Aorta (tissue), 5 donors: ENCODE data around the gene ROPN1L. TPM values are rescaled to one million over a fixed set of nuclear protein-coding genes. Genes with fewer than 3 reads are reported as not detected.

ENCODE experiments used
- ATAC-seq: fragments of 200-7000 bp; cut with Tn5 transposase; one replicate; pipeline ENCODE4 v1.9.1; 2022; ENCODE audit warnings: moderate library complexity; ENCODE audit not compliant: low FRiP score
- DNase-seq, 2 donors: peaks; one replicate each; pipeline ENCODE4 v3.0.0-alpha.2; 2020
- H3K27ac ChIP-seq, 2 donors: one replicate each; pipeline ENCODE4 v1.5.1; 2013; ENCODE audit warnings: low read length in 2 of 2, mild to moderate bottlenecking in 2 of 2, moderate library complexity in 2 of 2, control low read depth in 1 of 2, inconsistent platforms in 1 of 2, low read depth in 1 of 2
- H3K27me3 ChIP-seq, 2 donors: one replicate each; pipeline ENCODE4 v1.6.1; 2013; ENCODE audit warnings: control low read depth in 1 of 2, low read length in 1 of 2, mild to moderate bottlenecking in 1 of 2, moderate library complexity in 1 of 2; ENCODE audit not compliant: insufficient read depth in 2 of 2, control insufficient read depth in 1 of 2
- H3K36me3 ChIP-seq, 2 donors: one replicate each; pipeline ENCODE4 v1.6.1; 2013; ENCODE audit warnings: control low read depth in 1 of 2, low read length in 1 of 2, mild to moderate bottlenecking in 1 of 2; ENCODE audit not compliant: insufficient read depth in 2 of 2, control insufficient read depth in 1 of 2
- H3K4me1 ChIP-seq, 2 donors: one replicate each; pipeline ENCODE4 v1.6.1; 2013; ENCODE audit warnings: low read length in 2 of 2, control low read depth in 1 of 2, mild to moderate bottlenecking in 1 of 2, moderate library complexity in 1 of 2; ENCODE audit not compliant: insufficient read depth in 2 of 2, control insufficient read depth in 1 of 2
- H3K4me3 ChIP-seq, 2 donors: one replicate each; pipeline ENCODE4 v1.5.1; 2013; ENCODE audit warnings: low read length in 2 of 2, control low read depth in 1 of 2, mild to moderate bottlenecking in 1 of 2
- H3K9me3 ChIP-seq: one replicate; pipeline ENCODE4 v1.6.1; 2013; ENCODE audit warnings: mild to moderate bottlenecking, low read length; ENCODE audit not compliant: control insufficient read depth
- WGBS, 2 donors: extraction: QIAGEN DNeasy Blood & Tissue Kit; methylation state at CpG; one replicate each; pipeline ENCODE4 v1.1.7; 2013; 5-methylcytosine and 5-hydroxymethylcytosine counted together
- intact Hi-C, 2 donors: fragments of 100-400 bp; cut with DNase I; formaldehyde crosslinking; loops; one replicate each; pipeline versions ENCODE4 v1.14.2 to v1.15.0; 2022
- polyA plus RNA-seq, 2 donors: library from polyadenylated mRNA; stranded (reverse); fragments of 200-250 nt; gene quantifications; one replicate each; pipeline ENCODE4 v1.2.3, GENCODE V29; 2013
- total RNA-seq, 2 donors: library from RNA; stranded (reverse); fragmentation: NEBNext Ultra II Directional; extraction: Animal tissue kit (Norgen Biotek cat#: 25700); gene quantifications; one replicate each; pipeline ENCODE4 v1.2.1, GENCODE V29; 2021
- donor health status: healthy with polysubstance abuse.
- donor health status: Bipolar disorder and iron deficiency.
- donor health status: DM: no; HTN: no; CAD: no.
- donor health status: DM: no; HTN: no; CAD: no.
- donor health status: DM: yes; HTN: yes; CAD: no.

Gene ROPN1L
- total and polyA plus RNA-seq, 4 donors: 0.68 to 0.88 TPM; not detected in 2

- DNase-seq (no peak), ATAC-seq (no peak)
- H3K4me1 ChIP-seq: no peaks in the 10 kb centered on the region
- intact Hi-C loops: no loop called here
- H3K9me3 ChIP-seq: no peaks in the 10 kb centered on the region
- H3K36me3 ChIP-seq: no peaks in the 10 kb centered on the region
- H3K27ac ChIP-seq: no peak overlapping the region
- 87 to 88% methylated on average over 19 of the region's 19 CpGs for WGBS, 2 donors
- H3K27me3 ChIP-seq: no peaks in the 10 kb centered on the region
- H3K4me3 ChIP-seq: no peak overlapping the region
These were observed 17.7 kb downstream of the ROPN1L start for GRCh38 chr5:10459080-10460055.

GRCh38 chr5:10460252-10460906, 18.7 kb downstream of the ROPN1L start:
- no peaks in the 10 kb centered on the region for H3K9me3 ChIP-seq
- no peaks in the 10 kb centered on the region for H3K36me3 ChIP-seq
- H3K4me1 ChIP-seq: no peaks in the 10 kb centered on the region
- 23% methylated on average over 13 of the region's 13 CpGs for WGBS, 2 donors
- ATAC-seq (peak; percentile 49), DNase-seq (peak; percentile 73 to 87)
- intact Hi-C loops: no loop called here
- H3K4me3 ChIP-seq: no peak overlapping the region
- H3K27me3 ChIP-seq: no peaks in the 10 kb centered on the region
- H3K27ac ChIP-seq: no peak overlapping the region

- 93 to 95% methylated on average over 12 of the region's 12 CpGs for WGBS, 2 donors
- intact Hi-C loops: no loop called here
- Histone ChIP-seq H3K27me3 (no peaks in the 10 kb centered on the region), H3K4me3 (no peak overlapping the region), H3K36me3 (no peaks in the 10 kb centered on the region), H3K27ac (no peak overlapping the region), H3K4me1 (no peaks in the 10 kb centered on the region), H3K9me3 (no peaks in the 10 kb centered on the region)
- DNase-seq (no peak), ATAC-seq (no peak)
These were observed 19.4 kb downstream of the ROPN1L start for GRCh38 chr5:10461041-10461440.

- no peaks in the 10 kb centered on the region for H3K36me3 ChIP-seq
- no peak for DNase-seq
- intact Hi-C loops: no loop called here
- H3K4me1 ChIP-seq: no peaks in the 10 kb centered on the region
- H3K4me3 ChIP-seq: no peak overlapping the region
- WGBS, 2 donors: 93% methylated on average over 10 of the region's 10 CpGs
- no peaks in the 10 kb centered on the region for H3K9me3 ChIP-seq
- no peaks in the 10 kb centered on the region for H3K27me3 ChIP-seq
- H3K27ac ChIP-seq: no peak overlapping the region
- ATAC-seq: no peak
These were observed 20.4 kb downstream of the ROPN1L start for GRCh38 chr5:10461904-10462555.

- Histone ChIP-seq H3K9me3 (no peaks in the 10 kb centered on the region), H3K27ac (no peak overlapping the region), H3K36me3 (no peaks in the 10 kb centered on the region), H3K4me1 (no peaks in the 10 kb centered on the region), H3K4me3 (no peak overlapping the region), H3K27me3 (no peaks in the 10 kb centered on the region)
- DNase-seq: no peak
- 95 to 97% methylated on average over 6 of the region's 6 CpGs for WGBS, 2 donors
- intact Hi-C loops: no loop called here
- no peak for ATAC-seq
These were observed 21.9 kb downstream of the ROPN1L start for GRCh38 chr5:10463566-10463965.

GRCh38 chr5:10464173-10464572, 22.5 kb downstream of the ROPN1L start:
- Histone ChIP-seq H3K4me1 (no peaks in the 10 kb centered on the region), H3K27me3 (no peaks in the 10 kb centered on the region), H3K36me3 (no peaks in the 10 kb centered on the region), H3K27ac (no peak overlapping the region), H3K4me3 (no peak overlapping the region), H3K9me3 (no peaks in the 10 kb centered on the region)
- intact Hi-C loops: no loop called here
- WGBS, 2 donors: 93 to 95% methylated on average over 11 of the region's 11 CpGs
- ATAC-seq (no peak), DNase-seq (no peak)

- H3K9me3 ChIP-seq: no peaks in the 10 kb centered on the region
- ATAC-seq (no peak), DNase-seq (no peak)
- H3K4me3 ChIP-seq: no peak overlapping the region
- no peaks in the 10 kb centered on the region for H3K27me3 ChIP-seq
- 95 to 97% methylated on average over 10 of the region's 10 CpGs for WGBS, 2 donors
- H3K27ac ChIP-seq: no peak overlapping the region
- no peaks in the 10 kb centered on the region for H3K36me3 ChIP-seq
- H3K4me1 ChIP-seq: no peaks in the 10 kb centered on the region
- intact Hi-C loops: no loop called here
These were observed 24.0 kb downstream of the ROPN1L start for GRCh38 chr5:10465726-10466125.

GRCh38 chr5:10466446-10467073, 24.9 kb downstream of the ROPN1L start:
- Histone ChIP-seq H3K36me3 (no peaks in the 10 kb centered on the region), H3K27me3 (no peaks in the 10 kb centered on the region), H3K4me1 (no peaks in the 10 kb centered on the region), H3K27ac (no peak overlapping the region), H3K4me3 (no peak overlapping the region), H3K9me3 (no peaks in the 10 kb centered on the region)
- no peak for ATAC-seq
- intact Hi-C loops: no loop called here
- 95% methylated on average over 17 of the region's 17 CpGs for WGBS, 2 donors
- DNase-seq: no peak
